HEK293 (cell line): ENCODE measurements around the gene FOLR2.

ENCODE experiments used
- GFI1B ChIP-seq: fragments of 450-650 bp; formaldehyde crosslinking; IDR thresholded peaks from 2 replicates; pipeline ENCODE4 v1.5.1; 2016; ENCODE audit warnings: missing biosample characterization, missing genetic modification characterization
- GLI2 ChIP-seq: fragments of 450-650 bp; formaldehyde crosslinking; IDR thresholded peaks from 2 replicates; pipeline ENCODE4; 2017; ENCODE audit warnings: missing biosample characterization, missing genetic modification characterization, low read depth, borderline replicate concordance
- KLF10 ChIP-seq: fragments of 450-650 bp; IDR thresholded peaks from 2 replicates; pipeline ENCODE4 v1.5.1; 2018; ENCODE audit warnings: missing biosample characterization, mild to moderate bottlenecking, missing genetic modification characterization
- SALL2 ChIP-seq: fragments of 450-650 bp; formaldehyde crosslinking; IDR thresholded peaks from 2 replicates; pipeline ENCODE4 v1.5.0; 2017; ENCODE audit warnings: missing biosample characterization, mild to moderate bottlenecking, missing genetic modification characterization, borderline replicate concordance
- SP2 ChIP-seq: fragments of 450-650 bp; formaldehyde crosslinking; IDR thresholded peaks from 2 replicates; pipeline ENCODE4 v1.5.1; 2016; ENCODE audit warnings: missing biosample characterization, missing genetic modification characterization
- ZBTB17 ChIP-seq: fragments of 450-650 bp; formaldehyde crosslinking; IDR thresholded peaks from 2 replicates; pipeline ENCODE4 v1.5.1; 2016; ENCODE audit warnings: missing biosample characterization, missing genetic modification characterization
- ZBTB20 ChIP-seq: fragments of 450-650 bp; formaldehyde crosslinking; IDR thresholded peaks from 2 replicates; pipeline ENCODE4 v1.5.1; 2016; ENCODE audit warnings: missing biosample characterization, missing genetic modification characterization
- ZBTB48 ChIP-seq: fragments of 450-650 bp; formaldehyde crosslinking; IDR thresholded peaks from 2 replicates; pipeline ENCODE4 v1.5.1; 2016; ENCODE audit warnings: missing biosample characterization, missing genetic modification characterization
- ZIC2 ChIP-seq: fragments of 450-650 bp; formaldehyde crosslinking; IDR thresholded peaks from 2 replicates; pipeline ENCODE4 v1.5.1; 2016; ENCODE audit warnings: missing biosample characterization, missing genetic modification characterization
- ZNF10 ChIP-seq: fragments of 450-650 bp; formaldehyde crosslinking; IDR thresholded peaks from 2 replicates; pipeline ENCODE4 v1.5.1; 2017; ENCODE audit warnings: missing biosample characterization, missing genetic modification characterization
- ZNF16 ChIP-seq: fragments of 450-650 bp; formaldehyde crosslinking; IDR thresholded peaks from 2 replicates; pipeline ENCODE4 v1.5.1; 2016; ENCODE audit warnings: low read depth, missing biosample characterization, missing genetic modification characterization
- ZNF202 ChIP-seq: fragments of 450-650 bp; formaldehyde crosslinking; IDR thresholded peaks from 2 replicates; pipeline ENCODE4 v1.5.1; 2016; ENCODE audit warnings: missing biosample characterization, missing genetic modification characterization, borderline replicate concordance
- ZNF266 ChIP-seq: fragments of 450-650 bp; formaldehyde crosslinking; IDR thresholded peaks from 2 replicates; pipeline ENCODE4 v1.5.1; 2016; ENCODE audit warnings: missing biosample characterization, missing genetic modification characterization, low read depth
- ZNF366 ChIP-seq: fragments of 450-650 bp; formaldehyde crosslinking; conservative IDR thresholded peaks from 2 replicates; pipeline ENCODE4 v1.5.1; 2016; ENCODE audit warnings: missing biosample characterization, missing genetic modification characterization
- ZNF416 ChIP-seq: fragments of 450-650 bp; formaldehyde crosslinking; IDR thresholded peaks from 2 replicates; pipeline ENCODE4 v1.5.1; 2016; ENCODE audit warnings: missing biosample characterization, missing genetic modification characterization
- ZNF423 ChIP-seq: fragments of 450-650 bp; formaldehyde crosslinking; IDR thresholded peaks from 2 replicates; pipeline ENCODE4 v1.5.1; 2016; ENCODE audit warnings: missing biosample characterization, missing genetic modification characterization
- ZNF514 ChIP-seq: fragments of 450-650 bp; formaldehyde crosslinking; IDR thresholded peaks from 2 replicates; pipeline ENCODE4 v1.5.1; 2016; ENCODE audit warnings: missing biosample characterization, missing genetic modification characterization
- ZNF530 ChIP-seq: fragments of 450-650 bp; formaldehyde crosslinking; IDR thresholded peaks from 2 replicates; pipeline ENCODE4 v1.5.1; 2016; ENCODE audit warnings: low read depth, missing biosample characterization, missing genetic modification characterization
- ZNF629 ChIP-seq: fragments of 450-650 bp; formaldehyde crosslinking; IDR thresholded peaks from 2 replicates; pipeline ENCODE4 v1.5.1; 2017; ENCODE audit warnings: missing biosample characterization, missing genetic modification characterization
- ZNF664 ChIP-seq: fragments of 450-650 bp; formaldehyde crosslinking; IDR thresholded peaks from 2 replicates; pipeline ENCODE4 v1.5.1; 2016; ENCODE audit warnings: missing biosample characterization, missing genetic modification characterization
- ZNF768 ChIP-seq: fragments of 450-650 bp; formaldehyde crosslinking; IDR thresholded peaks from 2 replicates; pipeline ENCODE4 v1.5.1; 2018; ENCODE audit warnings: missing biosample characterization, mild to moderate bottlenecking, missing genetic modification characterization
- ZNF776 ChIP-seq: fragments of 450-650 bp; formaldehyde crosslinking; IDR thresholded peaks from 2 replicates; pipeline ENCODE4 v1.5.0; 2017; ENCODE audit warnings: missing biosample characterization, missing genetic modification characterization, borderline replicate concordance
- ZSCAN23 ChIP-seq: fragments of 450-650 bp; formaldehyde crosslinking; IDR thresholded peaks from 2 replicates; pipeline ENCODE4 v1.5.1; 2016; ENCODE audit warnings: missing biosample characterization, missing genetic modification characterization
- TF ChIP-seq, protein P1 (sequence below): fragments of 450-650 bp; formaldehyde crosslinking; IDR thresholded peaks from 2 replicates; pipeline ENCODE4 v1.5.1; 2017; ENCODE audit warnings: missing biosample characterization, missing genetic modification characterization
- TF ChIP-seq, protein P2 (sequence below): fragments of 450-650 bp; formaldehyde crosslinking; IDR thresholded peaks from 2 replicates; pipeline ENCODE4 v1.5.0; 2017; ENCODE audit warnings: missing biosample characterization, missing genetic modification characterization, borderline replicate concordance
- TF ChIP-seq, protein P3 (sequence below): fragments of 450-650 bp; formaldehyde crosslinking; IDR thresholded peaks from 2 replicates; pipeline ENCODE4 v1.5.1; 2016; ENCODE audit warnings: missing biosample characterization, missing genetic modification characterization
- TF ChIP-seq, protein P4 (sequence below): fragments of 450-650 bp; formaldehyde crosslinking; IDR thresholded peaks from 2 replicates; pipeline ENCODE4 v1.5.1; 2016; ENCODE audit warnings: missing biosample characterization, missing genetic modification characterization
- TF ChIP-seq, protein P5 (sequence below): fragments of 450-650 bp; formaldehyde crosslinking; IDR thresholded peaks from 2 replicates; pipeline ENCODE4 v1.5.1; 2016; ENCODE audit warnings: missing biosample characterization, missing genetic modification characterization
- TF ChIP-seq, protein P6 (sequence below): fragments of 450-650 bp; formaldehyde crosslinking; IDR thresholded peaks from 2 replicates; pipeline ENCODE4 v1.5.1; 2017; ENCODE audit warnings: missing biosample characterization, missing genetic modification characterization

FOLR2 gene

DNA sequence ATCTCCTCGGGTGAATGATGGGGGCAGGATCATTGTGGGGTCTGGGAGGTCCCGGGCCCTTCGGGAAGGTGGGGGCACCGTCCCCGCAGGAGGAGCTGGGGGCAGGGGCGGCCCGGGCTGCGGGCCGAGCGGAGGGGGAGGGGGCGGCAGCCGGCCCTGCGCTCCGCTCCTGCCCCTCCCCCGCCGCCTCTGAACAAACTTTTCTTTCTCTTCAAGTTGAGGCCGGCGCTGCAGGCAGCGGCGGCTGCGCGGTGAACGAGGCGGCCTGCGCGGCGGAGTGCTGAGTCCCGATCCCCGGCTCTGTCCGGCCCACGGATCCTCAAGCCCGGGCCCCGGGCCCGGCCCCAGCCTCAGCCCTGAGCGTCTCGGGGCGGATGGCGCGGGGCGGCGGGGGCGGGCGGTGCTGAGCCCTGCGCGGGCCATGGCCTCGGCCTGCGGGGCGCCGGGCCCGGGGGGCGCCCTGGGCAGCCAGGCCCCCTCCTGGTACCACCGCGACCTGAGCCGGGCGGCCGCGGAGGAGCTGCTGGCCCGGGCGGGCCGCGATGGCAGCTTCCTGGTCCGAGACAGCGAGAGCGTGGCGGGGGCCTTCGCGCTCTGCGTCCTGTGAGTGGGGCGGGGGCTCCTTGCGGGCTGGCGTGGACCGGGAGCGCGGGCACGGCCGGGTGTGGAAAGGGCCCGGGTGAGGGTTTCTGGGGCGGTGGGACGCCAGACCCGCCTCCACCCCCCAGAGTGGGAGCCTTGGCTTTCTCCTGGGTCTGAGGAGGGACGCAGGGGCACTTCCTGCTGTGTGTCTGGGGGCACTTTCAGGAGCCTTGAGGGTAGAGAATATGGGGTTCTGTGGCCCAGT, 8.2 kb downstream of the FOLR2 start, which contains the start of gene INPPL1 (continued):
- TF ChIP-seq, protein P1, sequence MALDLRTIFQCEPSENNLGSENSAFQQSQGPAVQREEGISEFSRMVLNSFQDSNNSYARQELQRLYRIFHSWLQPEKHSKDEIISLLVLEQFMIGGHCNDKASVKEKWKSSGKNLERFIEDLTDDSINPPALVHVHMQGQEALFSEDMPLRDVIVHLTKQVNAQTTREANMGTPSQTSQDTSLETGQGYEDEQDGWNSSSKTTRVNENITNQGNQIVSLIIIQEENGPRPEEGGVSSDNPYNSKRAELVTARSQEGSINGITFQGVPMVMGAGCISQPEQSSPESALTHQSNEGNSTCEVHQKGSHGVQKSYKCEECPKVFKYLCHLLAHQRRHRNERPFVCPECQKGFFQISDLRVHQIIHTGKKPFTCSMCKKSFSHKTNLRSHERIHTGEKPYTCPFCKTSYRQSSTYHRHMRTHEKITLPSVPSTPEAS: no peak
- TF ChIP-seq ZNF366 (tag by site-specific recombination): no peak
- TF ChIP-seq, protein P2, sequence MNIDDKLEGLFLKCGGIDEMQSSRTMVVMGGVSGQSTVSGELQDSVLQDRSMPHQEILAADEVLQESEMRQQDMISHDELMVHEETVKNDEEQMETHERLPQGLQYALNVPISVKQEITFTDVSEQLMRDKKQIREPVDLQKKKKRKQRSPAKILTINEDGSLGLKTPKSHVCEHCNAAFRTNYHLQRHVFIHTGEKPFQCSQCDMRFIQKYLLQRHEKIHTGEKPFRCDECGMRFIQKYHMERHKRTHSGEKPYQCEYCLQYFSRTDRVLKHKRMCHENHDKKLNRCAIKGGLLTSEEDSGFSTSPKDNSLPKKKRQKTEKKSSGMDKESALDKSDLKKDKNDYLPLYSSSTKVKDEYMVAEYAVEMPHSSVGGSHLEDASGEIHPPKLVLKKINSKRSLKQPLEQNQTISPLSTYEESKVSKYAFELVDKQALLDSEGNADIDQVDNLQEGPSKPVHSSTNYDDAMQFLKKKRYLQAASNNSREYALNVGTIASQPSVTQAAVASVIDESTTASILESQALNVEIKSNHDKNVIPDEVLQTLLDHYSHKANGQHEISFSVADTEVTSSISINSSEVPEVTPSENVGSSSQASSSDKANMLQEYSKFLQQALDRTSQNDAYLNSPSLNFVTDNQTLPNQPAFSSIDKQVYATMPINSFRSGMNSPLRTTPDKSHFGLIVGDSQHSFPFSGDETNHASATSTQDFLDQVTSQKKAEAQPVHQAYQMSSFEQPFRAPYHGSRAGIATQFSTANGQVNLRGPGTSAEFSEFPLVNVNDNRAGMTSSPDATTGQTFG (tag by site-specific recombination): no peak
- TF ChIP-seq SALL2 (tag by site-specific recombination): no peak
- TF ChIP-seq KLF10 (tag by site-specific recombination): no peak
- TF ChIP-seq ZNF664 (tag by site-specific recombination): no peak
- no peak for TF ChIP-seq GFI1B (tag by site-specific recombination)
- peak; percentile 19; the same call in 1 of the 2 replicates for TF ChIP-seq ZBTB48 (tag by site-specific recombination)
- TF ChIP-seq ZIC2 (tag by site-specific recombination): peak; percentile 31; the same call in 1 of the 2 replicates
- TF ChIP-seq, protein P3, sequence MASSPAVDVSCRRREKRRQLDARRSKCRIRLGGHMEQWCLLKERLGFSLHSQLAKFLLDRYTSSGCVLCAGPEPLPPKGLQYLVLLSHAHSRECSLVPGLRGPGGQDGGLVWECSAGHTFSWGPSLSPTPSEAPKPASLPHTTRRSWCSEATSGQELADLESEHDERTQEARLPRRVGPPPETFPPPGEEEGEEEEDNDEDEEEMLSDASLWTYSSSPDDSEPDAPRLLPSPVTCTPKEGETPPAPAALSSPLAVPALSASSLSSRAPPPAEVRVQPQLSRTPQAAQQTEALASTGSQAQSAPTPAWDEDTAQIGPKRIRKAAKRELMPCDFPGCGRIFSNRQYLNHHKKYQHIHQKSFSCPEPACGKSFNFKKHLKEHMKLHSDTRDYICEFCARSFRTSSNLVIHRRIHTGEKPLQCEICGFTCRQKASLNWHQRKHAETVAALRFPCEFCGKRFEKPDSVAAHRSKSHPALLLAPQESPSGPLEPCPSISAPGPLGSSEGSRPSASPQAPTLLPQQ (tag by site-specific recombination): no peak
- TF ChIP-seq, protein P4, sequence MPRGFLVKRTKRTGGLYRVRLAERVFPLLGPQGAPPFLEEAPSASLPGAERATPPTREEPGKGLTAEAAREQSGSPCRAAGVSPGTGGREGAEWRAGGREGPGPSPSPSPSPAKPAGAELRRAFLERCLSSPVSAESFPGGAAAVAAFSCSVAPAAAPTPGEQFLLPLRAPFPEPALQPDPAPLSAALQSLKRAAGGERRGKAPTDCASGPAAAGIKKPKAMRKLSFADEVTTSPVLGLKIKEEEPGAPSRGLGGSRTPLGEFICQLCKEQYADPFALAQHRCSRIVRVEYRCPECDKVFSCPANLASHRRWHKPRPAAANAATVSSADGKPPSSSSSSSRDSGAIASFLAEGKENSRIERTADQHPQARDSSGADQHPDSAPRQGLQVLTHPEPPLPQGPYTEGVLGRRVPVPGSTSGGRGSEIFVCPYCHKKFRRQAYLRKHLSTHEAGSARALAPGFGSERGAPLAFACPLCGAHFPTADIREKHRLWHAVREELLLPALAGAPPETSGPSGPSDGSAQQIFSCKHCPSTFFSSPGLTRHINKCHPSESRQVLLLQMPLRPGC (tag by site-specific recombination): no peak
- TF ChIP-seq ZNF514 (tag by site-specific recombination): no peak
- TF ChIP-seq, protein P5, sequence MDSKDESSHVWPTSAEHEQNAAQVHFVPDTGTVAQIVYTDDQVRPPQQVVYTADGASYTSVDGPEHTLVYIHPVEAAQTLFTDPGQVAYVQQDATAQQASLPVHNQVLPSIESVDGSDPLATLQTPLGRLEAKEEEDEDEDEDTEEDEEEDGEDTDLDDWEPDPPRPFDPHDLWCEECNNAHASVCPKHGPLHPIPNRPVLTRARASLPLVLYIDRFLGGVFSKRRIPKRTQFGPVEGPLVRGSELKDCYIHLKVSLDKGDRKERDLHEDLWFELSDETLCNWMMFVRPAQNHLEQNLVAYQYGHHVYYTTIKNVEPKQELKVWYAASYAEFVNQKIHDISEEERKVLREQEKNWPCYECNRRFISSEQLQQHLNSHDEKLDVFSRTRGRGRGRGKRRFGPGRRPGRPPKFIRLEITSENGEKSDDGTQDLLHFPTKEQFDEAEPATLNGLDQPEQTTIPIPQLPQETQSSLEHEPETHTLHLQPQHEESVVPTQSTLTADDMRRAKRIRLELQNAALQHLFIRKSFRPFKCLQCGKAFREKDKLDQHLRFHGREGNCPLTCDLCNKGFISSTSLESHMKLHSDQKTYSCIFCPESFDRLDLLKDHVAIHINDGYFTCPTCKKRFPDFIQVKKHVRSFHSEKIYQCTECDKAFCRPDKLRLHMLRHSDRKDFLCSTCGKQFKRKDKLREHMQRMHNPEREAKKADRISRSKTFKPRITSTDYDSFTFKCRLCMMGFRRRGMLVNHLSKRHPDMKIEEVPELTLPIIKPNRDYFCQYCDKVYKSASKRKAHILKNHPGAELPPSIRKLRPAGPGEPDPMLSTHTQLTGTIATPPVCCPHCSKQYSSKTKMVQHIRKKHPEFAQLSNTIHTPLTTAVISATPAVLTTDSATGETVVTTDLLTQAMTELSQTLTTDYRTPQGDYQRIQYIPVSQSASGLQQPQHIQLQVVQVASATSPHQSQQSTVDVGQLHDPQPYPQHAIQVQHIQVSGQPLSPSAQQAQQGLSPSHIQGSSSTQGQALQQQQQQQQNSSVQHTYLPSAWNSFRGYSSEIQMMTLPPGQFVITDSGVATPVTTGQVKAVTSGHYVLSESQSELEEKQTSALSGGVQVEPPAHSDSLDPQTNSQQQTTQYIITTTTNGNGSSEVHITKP: no peak
- TF ChIP-seq ZNF16 (tag by site-specific recombination): no peak
- TF ChIP-seq ZNF530 (tag by site-specific recombination): no peak
- no peak for TF ChIP-seq ZNF776 (tag by site-specific recombination)
- no peak for TF ChIP-seq ZBTB17 (tag by site-specific recombination)
- no peak for TF ChIP-seq ZSCAN23 (tag by site-specific recombination)
- no peak for TF ChIP-seq ZNF266 (tag by site-specific recombination)
- TF ChIP-seq ZNF10 (tag by site-specific recombination): no peak
- no peak for TF ChIP-seq ZNF768 (tag by site-specific recombination)
- no peak for TF ChIP-seq ZNF202 (tag by site-specific recombination)
- TF ChIP-seq GLI2 (tag by site-specific recombination): no peak
- TF ChIP-seq ZNF416 (tag by site-specific recombination): no peak
- no peak for TF ChIP-seq ZNF629 (tag by site-specific recombination)
- no peak for TF ChIP-seq SP2 (tag by site-specific recombination)
- TF ChIP-seq ZNF423 (tag by site-specific recombination): no peak
- TF ChIP-seq, protein P6, sequence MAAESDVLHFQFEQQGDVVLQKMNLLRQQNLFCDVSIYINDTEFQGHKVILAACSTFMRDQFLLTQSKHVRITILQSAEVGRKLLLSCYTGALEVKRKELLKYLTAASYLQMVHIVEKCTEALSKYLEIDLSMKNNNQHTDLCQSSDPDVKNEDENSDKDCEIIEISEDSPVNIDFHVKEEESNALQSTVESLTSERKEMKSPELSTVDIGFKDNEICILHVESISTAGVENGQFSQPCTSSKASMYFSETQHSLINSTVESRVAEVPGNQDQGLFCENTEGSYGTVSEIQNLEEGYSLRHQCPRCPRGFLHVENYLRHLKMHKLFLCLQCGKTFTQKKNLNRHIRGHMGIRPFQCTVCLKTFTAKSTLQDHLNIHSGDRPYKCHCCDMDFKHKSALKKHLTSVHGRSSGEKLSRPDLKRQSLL (tag by site-specific recombination): no peak
- peak; percentile 4; the same call in 1 of the 2 replicates for TF ChIP-seq ZBTB20 (tag by site-specific recombination)
